IPS-18c (cell line): ENCODE measurements around the gene VGLL4.
"Not testable (repeated sequence)": the region's sequence is repeated elsewhere in the genome, so short reads cannot be mapped to it uniquely, and the experiment has no call there.

Experiments used
- H3K4me3 ChIP-seq: 2 replicates; pipeline ENCODE4 v1.7.0; 2013; ENCODE audit warnings: low read depth, mild to moderate bottlenecking, low read length, moderate library complexity; ENCODE audit not compliant: insufficient read depth
- H3K9me3 ChIP-seq: one replicate; pipeline ENCODE4 v1.6.1; 2013; ENCODE audit warnings: mild to moderate bottlenecking, low read length, moderate library complexity; ENCODE audit not compliant: control insufficient read depth, insufficient read depth

The VGLL4 gene

GRCh38 chr3:11541321-11542303 is 102.1 kb downstream of the VGLL4 start:
- H3K9me3 ChIP-seq = no peaks in the 10 kb centered on the region
- no peak overlapping the region for H3K4me3 ChIP-seq

GRCh38 chr3:11539677-11540076 is 104.0 kb downstream of the VGLL4 start:
- no peak overlapping the region for H3K4me3 ChIP-seq
- no peaks in the 10 kb centered on the region for H3K9me3 ChIP-seq

- Histone ChIP-seq H3K4me3 (no peak overlapping the region), H3K9me3 (no peaks in the 10 kb centered on the region)
Observed at GRCh38 chr3:11539218-11539617, 104.5 kb downstream of the VGLL4 start.

- Histone ChIP-seq H3K9me3 (no peaks in the 10 kb centered on the region), H3K4me3 (no peak overlapping the region)
Observed at GRCh38 chr3:11538581-11538980, 105.1 kb downstream of the VGLL4 start.

GRCh38 chr3:11536936-11537612 is 106.6 kb downstream of the VGLL4 start:
- H3K9me3 ChIP-seq = no peaks in the 10 kb centered on the region
- no peak overlapping the region for H3K4me3 ChIP-seq

GRCh38 chr3:11536132-11536935 is 107.4 kb downstream of the VGLL4 start:
- H3K4me3 ChIP-seq = no peak overlapping the region

GRCh38 chr3:11535243-11535960 is 108.3 kb downstream of the VGLL4 start:
- no peak overlapping the region for H3K4me3 ChIP-seq
- H3K9me3 ChIP-seq = no peaks in the 10 kb centered on the region

More at GRCh38 chr3:11536132-11536935, 107.4 kb downstream of the VGLL4 start:
- H3K9me3 ChIP-seq = no peaks in the 10 kb centered on the region

- no peaks in the 10 kb centered on the region for H3K9me3 ChIP-seq
- no peak overlapping the region for H3K4me3 ChIP-seq
Observed at GRCh38 chr3:11534793-11535101, 109.0 kb downstream of the VGLL4 start.

- H3K9me3 ChIP-seq = no peaks in the 10 kb centered on the region
- H3K4me3 ChIP-seq = no peak overlapping the region
Observed at GRCh38 chr3:11534011-11534792, 109.5 kb downstream of the VGLL4 start.

- no peaks in the 10 kb centered on the region for H3K9me3 ChIP-seq
Observed at GRCh38 chr3:11532931-11533391, 110.8 kb downstream of the VGLL4 start.

GRCh38 chr3:11530153-11530721 is 113.5 kb downstream of the VGLL4 start:
- no peaks in the 10 kb centered on the region for H3K9me3 ChIP-seq
- no peak overlapping the region for H3K4me3 ChIP-seq

More at GRCh38 chr3:11532931-11533391, 110.8 kb downstream of the VGLL4 start:
- no peak overlapping the region for H3K4me3 ChIP-seq

GRCh38 chr3:11529281-11529680 is 114.4 kb downstream of the VGLL4 start:
- no peak overlapping the region for H3K4me3 ChIP-seq
- H3K9me3 ChIP-seq = no peaks in the 10 kb centered on the region

GRCh38 chr3:11526121-11526520 is 117.6 kb downstream of the VGLL4 start:
- H3K9me3 ChIP-seq = not testable (repeated sequence)

GRCh38 chr3:11523572-11524101 is 120.1 kb downstream of the VGLL4 start:
- no peak overlapping the region for H3K4me3 ChIP-seq

More at GRCh38 chr3:11526121-11526520, 117.6 kb downstream of the VGLL4 start:
- H3K4me3 ChIP-seq = not testable (repeated sequence)

GRCh38 chr3:11522953-11523571 is 120.7 kb downstream of the VGLL4 start:
- no peaks in the 10 kb centered on the region for H3K9me3 ChIP-seq

More at GRCh38 chr3:11523572-11524101, 120.1 kb downstream of the VGLL4 start:
- no peaks in the 10 kb centered on the region for H3K9me3 ChIP-seq

More at GRCh38 chr3:11522953-11523571, 120.7 kb downstream of the VGLL4 start:
- no peak overlapping the region for H3K4me3 ChIP-seq
